IMR-90 (cell line): Measurements from ENCODE around the gene FITM1. TPM values are rescaled to one million over a fixed set of nuclear protein-coding genes. Genes with fewer than 3 reads are reported as not detected.

Source experiments
- ATAC-seq: fragments of 200-7000 bp; cut with Tn5 transposase; 2 replicates; pipeline ENCODE4 v1.9.1; 2020; ENCODE audit warnings: low read depth, mild to moderate bottlenecking, moderate library complexity
- BruUV-seq: library from RNA; stranded (reverse); fragments of 400-500 nt; replicated peaks from 2 replicates; lab custom pipeline; 2021; lab: Mats Ljungman, UMichigan
- CTCF ChIA-PET: fragments of 300-600 bp; formaldehyde crosslinking; extraction: SDS; loops from one replicate; lab custom pipeline; 2021; ENCODE audit warnings: antibody characterized with exemption; lab: Yijun Ruan, JAX
- POLR2A ChIA-PET: fragments of 300-600 bp; sonication (Branson Sonifier 250); formaldehyde crosslinking; loops from one replicate; lab custom pipeline; 2022; ENCODE audit warnings: antibody characterized with exemption; ENCODE audit not compliant: unreplicated experiment; lab: Charles Lee
- DNase-seq: peaks from one replicate; pipeline ENCODE4 v3.0.0; 2013
- H2AFZ ChIP-seq: replicated peaks from 2 replicates; pipeline ENCODE3; 2013; ENCODE audit warnings: low read length, mild to moderate bottlenecking; ENCODE audit not compliant: poor library complexity
- H2AK5ac ChIP-seq: 2 replicates; pipeline ENCODE4 v1.6.1; 2013; ENCODE audit warnings: low read depth, low read length, inconsistent platforms
- H2AK9ac ChIP-seq: replicated peaks from 2 replicates; pipeline ENCODE3; 2013; ENCODE audit warnings: mild to moderate bottlenecking, low read depth, low read length, moderate library complexity; ENCODE audit not compliant: poor library complexity
- H2BK120ac ChIP-seq: 2 replicates; pipeline ENCODE4 v1.6.1; 2013; ENCODE audit warnings: low read depth, low read length, inconsistent platforms
- H2BK15ac ChIP-seq: 3 replicates; pipeline ENCODE4 v1.6.1; 2013; ENCODE audit warnings: low read depth, low read length, inconsistent platforms
- H2BK20ac ChIP-seq: 2 replicates; pipeline ENCODE4 v1.6.1; 2013; ENCODE audit warnings: low read depth, mild to moderate bottlenecking, inconsistent platforms, low read length, moderate library complexity
- H2BK5ac ChIP-seq: 2 replicates; pipeline ENCODE4 v1.6.1; 2013; ENCODE audit warnings: mild to moderate bottlenecking, low read depth, low read length, inconsistent platforms; ENCODE audit not compliant: poor library complexity, severe bottlenecking
- H3K14ac ChIP-seq: replicated peaks from 2 replicates; pipeline ENCODE4 v1.6.1; 2013; ENCODE audit warnings: low read depth, low read length, inconsistent platforms
- H3K18ac ChIP-seq: 2 replicates; pipeline ENCODE4 v1.6.1; 2013; ENCODE audit warnings: low read depth, low read length, control low read depth
- H3K23ac ChIP-seq: 2 replicates; pipeline ENCODE4 v1.6.1; 2013; ENCODE audit warnings: low read depth, low read length, inconsistent platforms
- H3K27ac ChIP-seq: 2 replicates; pipeline ENCODE4 v1.5.1; 2013; ENCODE audit warnings: mild to moderate bottlenecking, control low read depth, low read length; ENCODE audit not compliant: insufficient read depth
- H3K27me3 ChIP-seq: 2 replicates; pipeline ENCODE4 v1.6.1; 2013; ENCODE audit warnings: low read length; ENCODE audit not compliant: control insufficient read depth, insufficient read depth
- H3K36me3 ChIP-seq: 2 replicates; pipeline ENCODE4 v1.6.1; 2013; ENCODE audit warnings: low read length, mixed read lengths; ENCODE audit not compliant: control insufficient read depth, insufficient read depth
- H3K4ac ChIP-seq: 2 replicates; pipeline ENCODE4 v1.6.1; 2013; ENCODE audit warnings: low read depth, low read length, inconsistent platforms
- H3K4me1 ChIP-seq: 2 replicates; pipeline ENCODE4 v1.6.1; 2013; ENCODE audit warnings: low read length, mixed read lengths; ENCODE audit not compliant: control insufficient read depth, insufficient read depth
- H3K4me2 ChIP-seq: 2 replicates; pipeline ENCODE4 v1.6.1; 2013; ENCODE audit warnings: low read depth, mild to moderate bottlenecking, control low read depth, low read length, moderate library complexity
- H3K4me3 ChIP-seq: 2 replicates; pipeline ENCODE4 v1.5.1; 2013; ENCODE audit warnings: low read depth, mild to moderate bottlenecking, control low read depth, low read length, moderate library complexity; ENCODE audit not compliant: insufficient read depth
- H3K56ac ChIP-seq: 2 replicates; pipeline ENCODE4 v1.6.1; 2013; ENCODE audit warnings: low read length, inconsistent platforms; ENCODE audit not compliant: insufficient read depth; ENCODE audit errors: extremely low read depth
- H3K79me1 ChIP-seq, 2 experiments: 2 replicates each; pipeline ENCODE4 v1.6.1; 2013; ENCODE audit warnings: low read length in 2 of 2, inconsistent platforms in 1 of 2, low read depth in 1 of 2
- H3K9ac ChIP-seq: 2 replicates; pipeline ENCODE4 v1.6.1; 2013; ENCODE audit warnings: low read depth, low read length, control low read depth
- H3K9me1 ChIP-seq: 2 replicates; pipeline ENCODE4 v1.6.1; 2013; ENCODE audit warnings: low read length, inconsistent platforms; ENCODE audit not compliant: insufficient read depth
- H3K9me3 ChIP-seq: 2 replicates; pipeline ENCODE4 v1.6.1; 2013; ENCODE audit warnings: low read length; ENCODE audit not compliant: control insufficient read depth, insufficient read depth
- H4K20me1 ChIP-seq: 2 replicates; pipeline ENCODE4 v1.6.1; 2013; ENCODE audit warnings: low read length, inconsistent platforms; ENCODE audit not compliant: insufficient read depth
- H4K5ac ChIP-seq: 2 replicates; pipeline ENCODE4 v1.6.1; 2013; ENCODE audit warnings: mild to moderate bottlenecking, low read depth, low read length, control low read depth
- H4K8ac ChIP-seq, 2 experiments: 2 replicates each; pipeline ENCODE4 v1.6.1; 2013; ENCODE audit warnings: low read depth in 2 of 2, low read length in 2 of 2, control low read depth in 1 of 2, inconsistent platforms in 1 of 2
- H4K91ac ChIP-seq: 2 replicates; pipeline ENCODE4 v1.6.1; 2013; ENCODE audit warnings: low read depth, low read length, inconsistent platforms; ENCODE audit not compliant: insufficient read depth
- BHLHE40 ChIP-seq: fragments of 150-350 bp; IDR thresholded peaks from 2 replicates; pipeline ENCODE4 v1.6.1; 2016; ENCODE audit warnings: mild to moderate bottlenecking, low read depth, low read length
- CEBPB ChIP-seq: IDR thresholded peaks from 2 replicates; pipeline ENCODE4 v1.6.1; 2012; ENCODE audit warnings: low read depth, low read length, improper control_type of control experiment
- CHD1 ChIP-seq: IDR thresholded peaks from 2 replicates; pipeline ENCODE4 v1.6.1; 2012; ENCODE audit warnings: low read depth, low read length, improper control_type of control experiment
- CTCF ChIP-seq: conservative IDR thresholded peaks from 2 replicates; pipeline ENCODE4 v1.5.1; 2012; ENCODE audit warnings: mild to moderate bottlenecking, low read depth, low read length, improper control_type of control experiment
- ELK1 ChIP-seq: fragments of 150-350 bp; IDR thresholded peaks from 2 replicates; pipeline ENCODE4 v1.6.1; 2016; ENCODE audit warnings: low read depth, mild to moderate bottlenecking, low read length, moderate library complexity, borderline replicate concordance
- FOS ChIP-seq: fragments of 150-350 bp; IDR thresholded peaks from 2 replicates; pipeline ENCODE4 v1.6.1; 2016; ENCODE audit warnings: low read depth, low read length
- MAFK ChIP-seq: IDR thresholded peaks from 2 replicates; pipeline ENCODE4 v1.6.1; 2012; ENCODE audit warnings: low read depth, low read length, improper control_type of control experiment
- MAZ ChIP-seq: IDR thresholded peaks from 2 replicates; pipeline ENCODE4 v1.6.1; 2012; ENCODE audit warnings: low read depth, mild to moderate bottlenecking, low read length, improper control_type of control experiment, moderate library complexity, borderline replicate concordance
- MXI1 ChIP-seq: IDR thresholded peaks from 2 replicates; pipeline ENCODE4 v1.6.1; 2012; ENCODE audit warnings: low read depth, mild to moderate bottlenecking, low read length, moderate library complexity, borderline replicate concordance
- NFE2L2 ChIP-seq: fragments of 150-350 bp; IDR thresholded peaks from 2 replicates; pipeline ENCODE4 v1.6.1; 2016; ENCODE audit warnings: low read depth, mild to moderate bottlenecking, low read length
- POLR2A ChIP-seq: IDR thresholded peaks from 2 replicates; pipeline ENCODE4 v1.6.1; 2012; ENCODE audit warnings: mild to moderate bottlenecking, low read depth, low read length
- RAD21 ChIP-seq: IDR thresholded peaks from 2 replicates; pipeline ENCODE4 v1.6.1; 2012; ENCODE audit warnings: low read length, improper control_type of control experiment
- RCOR1 ChIP-seq: IDR thresholded peaks from 2 replicates; pipeline ENCODE4 v1.6.1; 2012; ENCODE audit warnings: mild to moderate bottlenecking, low read length, improper control_type of control experiment; ENCODE audit not compliant: insufficient replicate concordance
- RFX5 ChIP-seq: IDR thresholded peaks from 2 replicates; pipeline ENCODE4 v1.8.0; 2012; ENCODE audit warnings: low read depth, mild to moderate bottlenecking, low read length, moderate library complexity
- SMC3 ChIP-seq: fragments of 150-350 bp; IDR thresholded peaks from 2 replicates; pipeline ENCODE4 v1.6.1; 2016; ENCODE audit warnings: low read depth, mild to moderate bottlenecking, antibody characterized with exemption, low read length, moderate library complexity
- USF2 ChIP-seq: fragments of 150-350 bp; IDR thresholded peaks from 2 replicates; pipeline ENCODE4 v1.6.1; 2017; ENCODE audit warnings: mild to moderate bottlenecking, antibody characterized with exemption, low read length, low read depth
- WGBS, 2 experiments: methylation state at CpG; one replicate each; pipeline versions ENCODE4 v1.1.5 to v1.1.7; 2013; ENCODE audit warnings: missing lambda C conversion rate in 2 of 2; ENCODE audit not compliant: insufficient read length in 1 of 2; ENCODE audit errors: extremely low coverage in 2 of 2; 5-methylcytosine and 5-hydroxymethylcytosine counted together
- dilution Hi-C: fragments of 300-500 bp; cut with HindIII; formaldehyde crosslinking; loops from one replicate; pipeline ENCODE4 v1.14.3; 2018; ENCODE audit warnings: low sequenced_read_pairs; ENCODE audit not compliant: unreplicated experiment
- in situ Hi-C: fragments of 300-500 bp; cut with MboI; formaldehyde crosslinking; loops from 3 replicates; pipeline ENCODE4 v1.14.3; 2019; ENCODE audit warnings: low sequenced_read_pairs, inconsistent platforms, mixed read lengths
- intact Hi-C: fragments of 100-400 bp; cut with micrococcal nuclease; formaldehyde crosslinking; loops from 2 replicates; pipeline ENCODE4 v1.10.0; 2022
- polyA plus RNA-seq, 3 experiments: library from polyadenylated mRNA; depleted of rRNA; stranded (reverse); fragments of >200 nt; gene quantifications; 2 replicates each; pipeline ENCODE4 v1.2.3, GENCODE V29; 2012; ENCODE audit warnings: low replicate concordance in 1 of 3
- total RNA-seq: library from RNA; depleted of rRNA; stranded (reverse); fragments of >200 nt; gene quantifications from 2 replicates; pipeline ENCODE4 v1.2.3, GENCODE V29; 2012

Gene FITM1
- total and polyA plus RNA-seq, 2 of the 4 experiments (the other 2 are of a cell fraction): not detected

GRCh38 chr14:24102357-24103048 is 28.0 kb upstream of the FITM1 start:
- Histone ChIP-seq H2AK5ac (no peak overlapping the region), H3K23ac (no peak overlapping the region), H2BK15ac (no peak overlapping the region), H4K8ac (no peak overlapping the region), H4K20me1 (peaks cover 9% of the 10 kb centered on the region; the same call in 1 of the 2 replicates), H2BK120ac (no peak overlapping the region), H4K91ac (no peak overlapping the region), H3K9me1 (peaks cover 8% of the 10 kb centered on the region; the same call in 1 of the 2 replicates), H3K56ac (no peak overlapping the region), H3K4me1 (no peaks in the 10 kb centered on the region), H3K14ac (no peak overlapping the region), H3K79me1 (peaks cover 0 to 15% of the 10 kb centered on the region in 2 experiments; a peak in 1 of 4 replicates), H3K27me3 (no peaks in the 10 kb centered on the region), H3K4ac (no peak overlapping the region), H2BK5ac (no peak overlapping the region), H2AK9ac (peak overlapping the region; percentile 77), H2AFZ (no peak overlapping the region), H3K9me3 (no peaks in the 10 kb centered on the region; the same call in 1 of the 2 replicates), H3K9ac (no peak overlapping the region), H3K27ac (no peak overlapping the region), H3K4me2 (no peak overlapping the region), H3K18ac (no peak overlapping the region), H3K4me3 (no peak overlapping the region), H4K5ac (no peak overlapping the region), H3K36me3 (peaks cover 45% of the 10 kb centered on the region), H2BK20ac (no peak overlapping the region)
- in situ Hi-C loops (no loop called here), intact Hi-C loops (no loop called here), dilution Hi-C loops (no loop called here)
- CTCF ChIA-PET: interaction anchor here (1.5 kb wide), 1 partner anchor 22 kb away, joined by 3 read pairs; no protein-coding TSS in a partner anchor
- TF ChIP-seq RFX5 (no peak), MAZ (no peak), MXI1 (no peak), USF2 (no peak), BHLHE40 (no peak), CHD1 (no peak), CEBPB (no peak), CTCF (no peak), SMC3 (no peak), RCOR1 (no peak), ELK1 (no peak), MAFK (no peak), FOS (no peak), RAD21 (no peak), NFE2L2 (no peak), POLR2A (no peak)
- POLR2A ChIA-PET: no interaction called here
- ATAC-seq (no peak), DNase-seq (no peak)
- BruUV-seq: no TSS peak
- no CpG with 5 or more reads among the region's 7 CpGs for WGBS, 2 experiments
